Measurements from ENCODE around the gene TMA7. TPM values are rescaled to one million over a fixed set of nuclear protein-coding genes. Genes with fewer than 3 reads are reported as not detected.

The TMA7 gene
- total and polyA plus RNA-seq, 2 of the 13 experiments (the other 11 are each of a cell fraction or from before 2014, with no cell fraction given), result 100 to 486 TPM

DNA sequence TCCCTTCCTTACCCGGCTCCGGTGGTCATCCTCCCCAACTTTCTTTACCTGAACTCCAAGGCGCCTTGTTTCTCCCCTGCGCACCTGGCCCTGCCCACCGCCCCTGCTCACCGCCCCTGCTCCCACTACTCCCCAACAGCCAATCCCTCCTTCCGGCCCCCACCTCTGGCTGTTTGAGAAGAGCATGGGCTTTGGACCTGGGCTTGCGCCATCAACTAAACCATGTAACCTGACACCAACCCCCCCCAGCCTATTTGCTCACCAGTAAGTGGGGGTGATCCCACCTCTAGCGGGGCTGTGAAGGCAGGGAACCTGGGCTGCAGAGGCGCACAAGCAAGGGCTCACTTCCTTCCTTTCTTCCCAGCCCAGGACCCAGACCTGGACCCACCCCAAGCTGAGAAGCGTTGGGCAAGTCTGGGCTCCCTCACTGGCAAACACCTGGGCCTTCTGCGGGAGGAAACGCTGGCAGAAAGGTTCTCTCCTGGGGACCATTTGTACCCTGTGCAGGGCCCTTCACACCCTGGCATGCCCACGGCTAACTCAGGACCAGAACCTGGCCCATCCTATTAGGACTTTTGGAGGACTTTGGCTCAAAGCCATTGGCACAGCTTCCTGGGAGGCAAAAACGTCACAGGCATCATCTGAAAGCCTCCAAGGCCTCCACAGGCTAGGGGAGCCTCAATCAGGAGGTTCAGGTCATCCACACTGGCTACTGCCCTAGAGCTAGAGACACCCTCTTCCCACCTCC is 9.9 kb upstream of the TMA7 start, which contains the start of gene PLXNB1 (continued):
- TF ChIP-seq, protein P1, sequence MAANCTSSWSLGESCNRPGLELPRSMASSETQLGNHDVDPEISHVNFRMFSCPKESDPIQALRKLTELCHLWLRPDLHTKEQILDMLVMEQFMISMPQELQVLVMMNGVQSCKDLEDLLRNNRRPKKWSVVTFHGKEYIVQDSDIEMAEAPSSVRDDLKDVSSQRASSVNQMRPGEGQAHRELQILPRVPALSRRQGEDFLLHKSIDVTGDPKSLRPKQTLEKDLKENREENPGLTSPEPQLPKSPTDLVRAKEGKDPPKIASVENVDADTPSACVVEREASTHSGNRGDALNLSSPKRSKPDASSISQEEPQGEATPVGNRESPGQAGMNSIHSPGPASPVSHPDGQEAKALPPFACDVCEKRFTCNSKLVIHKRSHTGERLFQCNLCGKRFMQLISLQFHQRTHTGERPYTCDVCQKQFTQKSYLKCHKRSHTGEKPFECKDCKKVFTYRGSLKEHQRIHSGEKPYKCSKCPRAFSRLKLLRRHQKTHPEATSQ (CRISPR knock-in tag; IDR thresholded peaks at IDR 0.05; ENCODE audit: borderline replicate concordance), result peak; percentile 39; the same call in 1 of the 2 replicates
- TF ChIP-seq, protein P2, sequence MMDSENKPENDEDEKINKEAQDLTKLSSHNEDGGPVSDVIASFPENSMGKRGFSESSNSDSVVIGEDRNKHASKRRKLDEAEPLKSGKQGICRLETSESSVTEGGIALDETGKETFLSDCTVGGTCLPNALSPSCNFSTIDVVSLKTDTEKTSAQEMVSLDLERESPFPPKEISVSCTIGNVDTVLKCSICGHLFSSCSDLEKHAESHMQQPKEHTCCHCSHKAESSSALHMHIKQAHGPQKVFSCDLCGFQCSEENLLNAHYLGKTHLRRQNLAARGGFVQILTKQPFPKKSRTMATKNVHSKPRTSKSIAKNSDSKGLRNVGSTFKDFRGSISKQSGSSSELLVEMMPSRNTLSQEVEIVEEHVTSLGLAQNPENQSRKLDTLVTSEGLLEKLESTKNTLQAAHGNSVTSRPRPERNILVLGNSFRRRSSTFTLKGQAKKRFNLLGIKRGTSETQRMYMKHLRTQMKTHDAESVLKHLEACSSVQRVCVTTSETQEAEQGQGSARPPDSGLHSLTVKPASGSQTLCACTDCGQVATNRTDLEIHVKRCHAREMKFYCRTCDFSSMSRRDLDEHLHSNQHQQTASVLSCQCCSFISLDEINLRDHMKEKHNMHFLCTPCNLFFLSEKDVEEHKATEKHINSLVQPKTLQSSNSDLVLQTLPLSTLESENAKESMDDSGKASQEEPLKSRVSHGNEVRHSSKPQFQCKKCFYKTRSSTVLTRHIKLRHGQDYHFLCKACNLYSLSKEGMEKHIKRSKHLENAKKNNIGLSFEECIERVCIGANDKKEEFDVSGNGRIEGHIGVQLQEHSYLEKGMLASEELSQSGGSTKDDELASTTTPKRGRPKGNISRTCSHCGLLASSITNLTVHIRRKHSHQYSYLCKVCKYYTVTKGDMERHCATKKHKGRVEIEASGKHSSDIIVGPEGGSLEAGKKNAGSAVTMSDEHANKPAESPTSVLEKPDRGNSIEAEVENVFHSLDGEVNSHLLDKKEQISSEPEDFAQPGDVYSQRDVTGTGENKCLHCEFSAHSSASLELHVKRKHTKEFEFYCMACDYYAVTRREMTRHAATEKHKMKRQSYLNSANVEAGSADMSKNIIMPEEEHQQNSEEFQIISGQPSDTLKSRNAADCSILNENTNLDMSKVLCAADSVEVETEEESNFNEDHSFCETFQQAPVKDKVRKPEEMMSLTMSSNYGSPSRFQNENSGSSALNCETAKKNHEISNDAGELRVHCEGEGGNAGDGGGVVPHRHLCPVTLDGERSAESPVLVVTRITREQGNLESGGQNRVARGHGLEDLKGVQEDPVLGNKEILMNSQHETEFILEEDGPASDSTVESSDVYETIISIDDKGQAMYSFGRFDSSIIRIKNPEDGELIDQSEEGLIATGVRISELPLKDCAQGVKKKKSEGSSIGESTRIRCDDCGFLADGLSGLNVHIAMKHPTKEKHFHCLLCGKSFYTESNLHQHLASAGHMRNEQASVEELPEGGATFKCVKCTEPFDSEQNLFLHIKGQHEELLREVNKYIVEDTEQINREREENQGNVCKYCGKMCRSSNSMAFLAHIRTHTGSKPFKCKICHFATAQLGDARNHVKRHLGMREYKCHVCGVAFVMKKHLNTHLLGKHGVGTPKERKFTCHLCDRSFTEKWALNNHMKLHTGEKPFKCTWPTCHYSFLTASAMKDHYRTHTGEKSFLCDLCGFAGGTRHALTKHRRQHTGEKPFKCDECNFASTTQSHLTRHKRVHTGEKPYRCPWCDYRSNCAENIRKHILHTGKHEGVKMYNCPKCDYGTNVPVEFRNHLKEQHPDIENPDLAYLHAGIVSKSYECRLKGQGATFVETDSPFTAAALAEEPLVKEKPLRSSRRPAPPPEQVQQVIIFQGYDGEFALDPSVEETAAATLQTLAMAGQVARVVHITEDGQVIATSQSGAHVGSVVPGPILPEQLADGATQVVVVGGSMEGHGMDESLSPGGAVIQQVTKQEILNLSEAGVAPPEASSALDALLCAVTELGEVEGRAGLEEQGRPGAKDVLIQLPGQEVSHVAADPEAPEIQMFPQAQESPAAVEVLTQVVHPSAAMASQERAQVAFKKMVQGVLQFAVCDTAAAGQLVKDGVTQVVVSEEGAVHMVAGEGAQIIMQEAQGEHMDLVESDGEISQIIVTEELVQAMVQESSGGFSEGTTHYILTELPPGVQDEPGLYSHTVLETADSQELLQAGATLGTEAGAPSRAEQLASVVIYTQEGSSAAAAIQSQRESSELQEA (CRISPR knock-in tag; IDR thresholded peaks at IDR 0.05; ENCODE audit: not compliant biosample characterization), result peak; percentile 59
- TF ChIP-seq, protein P3, sequence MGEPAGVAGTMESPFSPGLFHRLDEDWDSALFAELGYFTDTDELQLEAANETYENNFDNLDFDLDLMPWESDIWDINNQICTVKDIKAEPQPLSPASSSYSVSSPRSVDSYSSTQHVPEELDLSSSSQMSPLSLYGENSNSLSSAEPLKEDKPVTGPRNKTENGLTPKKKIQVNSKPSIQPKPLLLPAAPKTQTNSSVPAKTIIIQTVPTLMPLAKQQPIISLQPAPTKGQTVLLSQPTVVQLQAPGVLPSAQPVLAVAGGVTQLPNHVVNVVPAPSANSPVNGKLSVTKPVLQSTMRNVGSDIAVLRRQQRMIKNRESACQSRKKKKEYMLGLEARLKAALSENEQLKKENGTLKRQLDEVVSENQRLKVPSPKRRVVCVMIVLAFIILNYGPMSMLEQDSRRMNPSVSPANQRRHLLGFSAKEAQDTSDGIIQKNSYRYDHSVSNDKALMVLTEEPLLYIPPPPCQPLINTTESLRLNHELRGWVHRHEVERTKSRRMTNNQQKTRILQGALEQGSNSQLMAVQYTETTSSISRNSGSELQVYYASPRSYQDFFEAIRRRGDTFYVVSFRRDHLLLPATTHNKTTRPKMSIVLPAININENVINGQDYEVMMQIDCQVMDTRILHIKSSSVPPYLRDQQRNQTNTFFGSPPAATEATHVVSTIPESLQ (CRISPR knock-in tag; conservative IDR thresholded peaks at IDR 0.05), result no peak
- TF ChIP-seq ZNF558 (CRISPR knock-in tag; IDR thresholded peaks at IDR 0.05; ENCODE audit: borderline replicate concordance), result peak; percentile 88; the same call in 1 of the 2 replicates
- peak; percentile 75; the same call in 1 of the 2 replicates for TF ChIP-seq GZF1 (CRISPR knock-in tag; IDR thresholded peaks at IDR 0.05)
- TF ChIP-seq ZNF446 (CRISPR knock-in tag; IDR thresholded peaks at IDR 0.05), result no peak
- TF ChIP-seq, protein P4, sequence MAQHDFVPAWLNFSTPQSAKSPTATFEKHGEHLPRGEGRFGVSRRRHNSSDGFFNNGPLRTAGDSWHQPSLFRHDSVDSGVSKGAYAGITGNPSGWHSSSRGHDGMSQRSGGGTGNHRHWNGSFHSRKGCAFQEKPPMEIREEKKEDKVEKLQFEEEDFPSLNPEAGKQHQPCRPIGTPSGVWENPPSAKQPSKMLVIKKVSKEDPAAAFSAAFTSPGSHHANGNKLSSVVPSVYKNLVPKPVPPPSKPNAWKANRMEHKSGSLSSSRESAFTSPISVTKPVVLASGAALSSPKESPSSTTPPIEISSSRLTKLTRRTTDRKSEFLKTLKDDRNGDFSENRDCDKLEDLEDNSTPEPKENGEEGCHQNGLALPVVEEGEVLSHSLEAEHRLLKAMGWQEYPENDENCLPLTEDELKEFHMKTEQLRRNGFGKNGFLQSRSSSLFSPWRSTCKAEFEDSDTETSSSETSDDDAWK (CRISPR knock-in tag; IDR thresholded peaks at IDR 0.05), result no peak
- TF ChIP-seq JARID2 (CRISPR knock-in tag; IDR thresholded peaks at IDR 0.05; ENCODE audit: insufficient replicate concordance), result no peak
- no peak for TF ChIP-seq ZNF761 (CRISPR knock-in tag; conservative IDR thresholded peaks at IDR 0.05)
- TF ChIP-seq SRF (IDR thresholded peaks at IDR 0.05; ENCODE audit: low read depth, low read length), result no peak
- TF ChIP-seq ELF1 (CRISPR knock-in tag; IDR thresholded peaks at IDR 0.05), result peak; percentile 83
- no peak for TF ChIP-seq RBM22 (optimal IDR thresholded peaks at IDR 0.05; ENCODE audit: low read length)
- TF ChIP-seq, protein P5, sequence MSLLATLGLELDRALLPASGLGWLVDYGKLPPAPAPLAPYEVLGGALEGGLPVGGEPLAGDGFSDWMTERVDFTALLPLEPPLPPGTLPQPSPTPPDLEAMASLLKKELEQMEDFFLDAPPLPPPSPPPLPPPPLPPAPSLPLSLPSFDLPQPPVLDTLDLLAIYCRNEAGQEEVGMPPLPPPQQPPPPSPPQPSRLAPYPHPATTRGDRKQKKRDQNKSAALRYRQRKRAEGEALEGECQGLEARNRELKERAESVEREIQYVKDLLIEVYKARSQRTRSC (CRISPR knock-in tag; IDR thresholded peaks at IDR 0.05; ENCODE audit: low read depth), result no peak
